HFF-Myc (cell line): ENCODE results near the gene GRB10.

Source experiments
- DNase-seq: peaks from one replicate; pipeline ENCODE4 v3.0.0-alpha.2; 2011; ENCODE audit warnings: low read depth; ENCODE audit errors: extremely low read depth
- H3K4me3 ChIP-seq: replicated peaks from 2 replicates; pipeline ENCODE4 v1.5.1; 2011; ENCODE audit warnings: low read depth, mild to moderate bottlenecking, control low read depth, low read length
- CTCF ChIP-seq: IDR thresholded peaks from 2 replicates; pipeline ENCODE4 v1.5.1; 2012; ENCODE audit warnings: mild to moderate bottlenecking, low read depth, low read length, control low read depth; ENCODE audit errors: missing control alignments

The GRB10 gene

GRCh38 chr7:50748472-50748871 is 34.2 kb downstream of the GRB10 start:
- TF ChIP-seq CTCF, result no peak
- DNase-seq, result no peak

GRCh38 chr7:50745835-50746234 is 36.9 kb downstream of the GRB10 start:
- DNase-seq, result no peak
- no peak for TF ChIP-seq CTCF
- no peak overlapping the region for H3K4me3 ChIP-seq

More at GRCh38 chr7:50748472-50748871, 34.2 kb downstream of the GRB10 start:
- no peak overlapping the region for H3K4me3 ChIP-seq

- no peak for TF ChIP-seq CTCF
- no peak for DNase-seq
- H3K4me3 ChIP-seq, result no peak overlapping the region
These were observed 37.4 kb downstream of the GRB10 start for GRCh38 chr7:50745336-50745735.

GRCh38 chr7:50743893-50744292 is 38.8 kb downstream of the GRB10 start:
- no peak for TF ChIP-seq CTCF
- DNase-seq, result no peak
- H3K4me3 ChIP-seq, result no peak overlapping the region

- TF ChIP-seq CTCF, result no peak
- no peak for DNase-seq
- no peak overlapping the region for H3K4me3 ChIP-seq
These were observed 39.7 kb downstream of the GRB10 start for GRCh38 chr7:50743016-50743415.

- H3K4me3 ChIP-seq, result no peak overlapping the region
- DNase-seq, result no peak
- no peak for TF ChIP-seq CTCF
These were observed 40.3 kb downstream of the GRB10 start for GRCh38 chr7:50742401-50742800.

GRCh38 chr7:50739744-50740435 is 42.8 kb downstream of the GRB10 start:
- no peak overlapping the region for H3K4me3 ChIP-seq
- TF ChIP-seq CTCF, result no peak
- DNase-seq, result no peak
